Measurements from ENCODE around the gene SSC5D. TPM values are rescaled to one million over a fixed set of nuclear protein-coding genes. Genes with fewer than 3 reads are reported as not detected.

Gene SSC5D
- total RNA-seq, 1 donor from 2014 or later, result 13.5 TPM

GRCh38 chr19:55566823-55567222, 78.6 kb downstream of the SSC5D start:
- H3K36me3 ChIP-seq, result no peaks in the 10 kb centered on the region
- no peak overlapping the region for H3K4me3 ChIP-seq
- intact Hi-C loops (cut with DNase I), result no loop called here
- H3K27me3 ChIP-seq, result no peaks in the 10 kb centered on the region
- no peaks in the 10 kb centered on the region for H3K9me3 ChIP-seq
- no peak overlapping the region for H3K27ac ChIP-seq
- TF ChIP-seq POLR2AphosphoS5 (IDR thresholded peaks at IDR 0.05; ENCODE audit: insufficient read depth in 1 of 2, low read depth in 1 of 2) (no peak), CTCF (IDR thresholded peaks at IDR 0.05) (no peak), POLR2A (IDR thresholded peaks at IDR 0.05) (no peak)
- H3K4me1 ChIP-seq, result no peaks in the 10 kb centered on the region
- DNase-seq (ENCODE audit: extremely low spot score in 2 of 2), result no peak

GRCh38 chr19:55567708-55568328, 79.6 kb downstream of the SSC5D start:
- H3K4me3 ChIP-seq, result no peak overlapping the region
- H3K27ac ChIP-seq, result no peak overlapping the region
- H3K4me1 ChIP-seq, result no peaks in the 10 kb centered on the region
- no peaks in the 10 kb centered on the region for H3K27me3 ChIP-seq
- intact Hi-C loops (cut with DNase I), result no loop called here
- no peaks in the 10 kb centered on the region for H3K9me3 ChIP-seq
- DNase-seq (ENCODE audit: extremely low spot score in 2 of 2), result no peak
- no peaks in the 10 kb centered on the region for H3K36me3 ChIP-seq
- no peak for TF ChIP-seq POLR2AphosphoS5 (IDR thresholded peaks at IDR 0.05; ENCODE audit: insufficient read depth in 1 of 2, low read depth in 1 of 2)

Other genes with a start within 250 kb of the SSC5D start
- 30.4 TPM for gene PPP6R1, start 229.4 kb upstream of the SSC5D start, total RNA-seq
- 29.5 TPM for gene HSPBP1, start 208.3 kb upstream of the SSC5D start, total RNA-seq
- 10.1 TPM for gene BRSK1, start 204.4 kb upstream of the SSC5D start, total RNA-seq
- gene TMEM150B, start 163.1 kb upstream of the SSC5D start, total RNA-seq, result not detected
- gene KMT5C, start 148.6 kb upstream of the SSC5D start, total RNA-seq, result 19.2 TPM
- 5.2 TPM for gene COX6B2, start 133.7 kb upstream of the SSC5D start, total RNA-seq
- not detected for gene GARIN5B, start 125.2 kb upstream of the SSC5D start, total RNA-seq
- not detected for gene IL11, start 118.0 kb upstream of the SSC5D start, total RNA-seq
- gene TMEM190, start 111.6 kb upstream of the SSC5D start, total RNA-seq, result not detected
- gene TMEM238, start 104.1 kb upstream of the SSC5D start, total RNA-seq, result 5.9 TPM
- 1,166 TPM for gene RPL28, start 102.5 kb upstream of the SSC5D start, total RNA-seq
- gene UBE2S, start 80.6 kb upstream of the SSC5D start, total RNA-seq, result 22.3 TPM
- 0.25 TPM for gene SHISA7, start 45.1 kb upstream of the SSC5D start, total RNA-seq
- gene ISOC2, start 26.8 kb upstream of the SSC5D start, total RNA-seq, result 61.4 TPM
- gene C19orf85, start 23.7 kb upstream of the SSC5D start, total RNA-seq, result not detected
- gene ZNF628, start 11.8 kb upstream of the SSC5D start, total RNA-seq, result 2.7 TPM
- gene NAT14, start 3.2 kb upstream of the SSC5D start, total RNA-seq, result 14.2 TPM
- gene SBK2, start 48.7 kb downstream of the SSC5D start, total RNA-seq, result not detected
- gene SBK3, start 57.1 kb downstream of the SSC5D start, total RNA-seq, result not detected
- 3.2 TPM for gene ZNF579, start 92.4 kb downstream of the SSC5D start, total RNA-seq
- gene FIZ1, start 111.1 kb downstream of the SSC5D start, total RNA-seq, result 5.4 TPM
- gene ZNF524, start 111.9 kb downstream of the SSC5D start, total RNA-seq, result 15.5 TPM
- gene ZNF865, start 117.2 kb downstream of the SSC5D start, total RNA-seq, result 8.8 TPM
- 5.2 TPM for gene ZNF784, start 136.1 kb downstream of the SSC5D start, total RNA-seq
- gene ZNF580, start 152.6 kb downstream of the SSC5D start, total RNA-seq, result 30.9 TPM
- gene ZNF581, start 155.2 kb downstream of the SSC5D start, total RNA-seq, result 15.5 TPM
- 8.3 TPM for gene CCDC106, start 159.8 kb downstream of the SSC5D start, total RNA-seq
- gene U2AF2, start 166.6 kb downstream of the SSC5D start, total RNA-seq, result 145 TPM
- gene EPN1, start 186.8 kb downstream of the SSC5D start, total RNA-seq, result 43.7 TPM
- gene NLRP9, start 250.0 kb downstream of the SSC5D start, total RNA-seq, result not detected

Measured in vagina (tissue), 2 donors.